ENCODE data around the gene REC114. TPM values are rescaled to one million over a fixed set of nuclear protein-coding genes. Genes with fewer than 3 reads are reported as not detected.

REC114 gene
- total and polyA plus RNA-seq, 2 experiments from 2014 or later = not detected

GRCh38 chr15:73596174-73596573 lies 153.2 kb downstream of the REC114 start (continued):
- TF ChIP-seq, protein P1, sequence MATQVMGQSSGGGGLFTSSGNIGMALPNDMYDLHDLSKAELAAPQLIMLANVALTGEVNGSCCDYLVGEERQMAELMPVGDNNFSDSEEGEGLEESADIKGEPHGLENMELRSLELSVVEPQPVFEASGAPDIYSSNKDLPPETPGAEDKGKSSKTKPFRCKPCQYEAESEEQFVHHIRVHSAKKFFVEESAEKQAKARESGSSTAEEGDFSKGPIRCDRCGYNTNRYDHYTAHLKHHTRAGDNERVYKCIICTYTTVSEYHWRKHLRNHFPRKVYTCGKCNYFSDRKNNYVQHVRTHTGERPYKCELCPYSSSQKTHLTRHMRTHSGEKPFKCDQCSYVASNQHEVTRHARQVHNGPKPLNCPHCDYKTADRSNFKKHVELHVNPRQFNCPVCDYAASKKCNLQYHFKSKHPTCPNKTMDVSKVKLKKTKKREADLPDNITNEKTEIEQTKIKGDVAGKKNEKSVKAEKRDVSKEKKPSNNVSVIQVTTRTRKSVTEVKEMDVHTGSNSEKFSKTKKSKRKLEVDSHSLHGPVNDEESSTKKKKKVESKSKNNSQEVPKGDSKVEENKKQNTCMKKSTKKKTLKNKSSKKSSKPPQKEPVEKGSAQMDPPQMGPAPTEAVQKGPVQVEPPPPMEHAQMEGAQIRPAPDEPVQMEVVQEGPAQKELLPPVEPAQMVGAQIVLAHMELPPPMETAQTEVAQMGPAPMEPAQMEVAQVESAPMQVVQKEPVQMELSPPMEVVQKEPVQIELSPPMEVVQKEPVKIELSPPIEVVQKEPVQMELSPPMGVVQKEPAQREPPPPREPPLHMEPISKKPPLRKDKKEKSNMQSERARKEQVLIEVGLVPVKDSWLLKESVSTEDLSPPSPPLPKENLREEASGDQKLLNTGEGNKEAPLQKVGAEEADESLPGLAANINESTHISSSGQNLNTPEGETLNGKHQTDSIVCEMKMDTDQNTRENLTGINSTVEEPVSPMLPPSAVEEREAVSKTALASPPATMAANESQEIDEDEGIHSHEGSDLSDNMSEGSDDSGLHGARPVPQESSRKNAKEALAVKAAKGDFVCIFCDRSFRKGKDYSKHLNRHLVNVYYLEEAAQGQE (IDR thresholded peaks at IDR 0.05; ENCODE audit: unreplicated experiment) = no peak
- no peak for TF ChIP-seq JUNB (IDR thresholded peaks at IDR 0.05; ENCODE audit: unreplicated experiment)

- Histone ChIP-seq H3K36me3 (ENCODE audit: insufficient read depth) (peaks cover 9% of the 10 kb centered on the region; the same call in 1 of the 2 replicates), H2AFZ (no peak overlapping the region), H3K4me1 (ENCODE audit: insufficient read depth) (peaks cover 62% of the 10 kb centered on the region), H3K4me2 (peak overlapping the region; percentile 53; the same call in 1 of the 2 replicates), H3K27ac (ENCODE audit: low read depth) (peak overlapping the region; percentile 50; the same call in 1 of the 2 replicates), H3K4me3 (no peak overlapping the region), H3K9me2 (ENCODE audit: insufficient read depth) (no peaks in the 10 kb centered on the region), H3F3A (replicated peaks; ENCODE audit: low read depth) (0 out of 2 replicates have a peak, but pooled peaks cover 2% of the 10 kb centered on the region), H3K27me3 (ENCODE audit: insufficient read depth) (no peaks in the 10 kb centered on the region), H3K79me2 (replicated peaks; ENCODE audit: insufficient read depth) (peaks cover 100% of the 10 kb centered on the region), H4K20me1 (replicated peaks; ENCODE audit: insufficient read depth) (peaks cover 82% of the 10 kb centered on the region)
- Mint-ChIP-seq H3K4me3 (no peak overlapping the region), H3K36me3 (ENCODE audit: low read depth) (no peaks in the 10 kb centered on the region), H3K27ac (peak overlapping the region; percentile 64), H3K27me3 (ENCODE audit: insufficient read depth, low read depth, poor library complexity) (peaks cover 2% of the 10 kb centered on the region), H3K9me3 (no peaks in the 10 kb centered on the region), H3K4me1 (peaks cover 51% of the 10 kb centered on the region)
- no peak for DNase-seq (ENCODE audit: low spot score)
- peak; percentile 23 for ATAC-seq
- no peak for TF ChIP-seq NANOG (IDR thresholded peaks at IDR 0.05; ENCODE audit: borderline replicate concordance)
Measured at GRCh38 chr15:73597036-73597638, 154.2 kb downstream of the REC114 start.

DNA sequence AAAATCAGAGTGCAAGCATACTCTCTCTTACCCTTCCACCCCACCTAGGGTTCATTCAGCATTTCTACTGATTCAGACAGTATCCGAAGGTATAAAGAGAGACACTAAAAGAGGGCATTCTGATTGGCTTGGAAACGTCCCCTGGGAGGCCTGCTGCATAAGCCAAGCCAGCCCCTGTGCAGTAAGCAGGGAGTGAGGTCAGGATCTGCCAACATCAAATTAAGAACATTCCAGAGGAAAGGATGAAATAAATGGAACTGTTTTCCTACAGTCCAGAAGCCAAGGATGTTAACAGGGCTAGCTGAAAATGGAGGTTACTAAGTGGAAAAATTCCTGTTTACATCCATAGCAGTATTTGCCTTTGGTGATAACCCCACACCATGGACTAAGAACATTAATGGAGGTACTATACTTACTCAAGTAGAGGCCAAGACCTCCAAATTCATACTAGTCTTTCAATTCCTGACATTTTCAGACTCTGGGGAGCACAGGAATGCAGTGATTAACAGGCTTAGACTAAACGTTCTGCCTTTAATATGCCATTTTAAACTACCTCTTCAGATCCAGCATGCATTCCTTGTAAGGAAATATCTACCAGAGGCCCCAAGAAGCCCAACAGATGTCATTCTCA lies 155.7 kb downstream of the REC114 start:
- Histone ChIP-seq H3K79me2 (replicated peaks; ENCODE audit: insufficient read depth) (peaks cover 100% of the 10 kb centered on the region), H2AFZ (no peak overlapping the region), H3K9me2 (ENCODE audit: insufficient read depth) (no peaks in the 10 kb centered on the region), H3K4me1 (ENCODE audit: insufficient read depth) (peaks cover 73% of the 10 kb centered on the region), H3K36me3 (ENCODE audit: insufficient read depth) (peaks cover 9% of the 10 kb centered on the region; the same call in 1 of the 2 replicates), H4K20me1 (replicated peaks; ENCODE audit: insufficient read depth) (peaks cover 84% of the 10 kb centered on the region), H3K4me2 (no peak overlapping the region), H3K4me3 (no peak overlapping the region), H3K27ac (ENCODE audit: low read depth) (no peak overlapping the region), H3K27me3 (ENCODE audit: insufficient read depth) (no peaks in the 10 kb centered on the region), H3F3A (replicated peaks; ENCODE audit: low read depth) (0 out of 2 replicates have a peak, but pooled peaks cover 2% of the 10 kb centered on the region)
- Mint-ChIP-seq H3K9me3 (no peaks in the 10 kb centered on the region), H3K4me1 (peaks cover 48% of the 10 kb centered on the region), H3K36me3 (ENCODE audit: low read depth) (no peaks in the 10 kb centered on the region), H3K27me3 (ENCODE audit: insufficient read depth, low read depth, poor library complexity) (peaks cover 2% of the 10 kb centered on the region), H3K27ac (no peak overlapping the region), H3K4me3 (no peak overlapping the region)
- ATAC-seq (peak; percentile 12; the same call in 2 of the 3 replicates), DNase-seq (ENCODE audit: low spot score) (no peak)
- TF ChIP-seq ZNF331 (CRISPR knock-in tag; IDR thresholded peaks at IDR 0.05; ENCODE audit: low read depth) (no peak), NANOG (IDR thresholded peaks at IDR 0.05; ENCODE audit: borderline replicate concordance) (no peak), EZH2 (IDR thresholded peaks at IDR 0.05; ENCODE audit: low read depth, unreplicated experiment) (no peak), ZNF462 (CRISPR knock-in tag; IDR thresholded peaks at IDR 0.05) (no peak), POLR2AphosphoS5 (IDR thresholded peaks at IDR 0.05; ENCODE audit: low read depth) (no peak), JUNB (IDR thresholded peaks at IDR 0.05; ENCODE audit: unreplicated experiment) (no peak), ZNF114 (CRISPR knock-in tag; IDR thresholded peaks at IDR 0.05) (no peak)
